Right lobe of liver (tissue), 4 donors: ENCODE results near the gene UACA.

Source experiments
- CTCF ChIP-seq, 4 donors: fragments of 200-600 bp in 3 of 4; fragments of 450-650 bp in 1 of 4; IDR thresholded peaks; one replicate each; pipeline versions ENCODE4 v1.5.1 to v1.8.0; 2016 to 2022; ENCODE audit warnings: antibody characterized with exemption in 4 of 4, mild to moderate bottlenecking in 2 of 4
- POLR2A ChIP-seq: fragments of 450-650 bp; IDR thresholded peaks from one replicate; pipeline ENCODE4 v1.6.1; 2017; ENCODE audit warnings: antibody characterized with exemption, mild to moderate bottlenecking
- donor health status: DM: no; HTN: no; CAD: no.
- donor health status: DM: no; HTN: no; CAD: no.
- donor health status: DM: no; HTN: yes; CAD: no.

GRCh38 chr15:70775160-70775559, 11.8 kb upstream of the UACA start:
- no peak for TF ChIP-seq CTCF (IDR thresholded peaks at IDR 0.05)
- no peak for TF ChIP-seq POLR2A
